KG1 (cell line): ENCODE data around the gene FLT3.

Experiments used
- DNase-seq: peaks from one replicate; lab custom pipeline; 2025; lab: John Stamatoyannopoulos, UW

Gene FLT3

GRCh38 chr13:27960362-27961226, 139.8 kb downstream of the FLT3 start:
- DNase-seq: no peak

- DNase-seq: no peak
Measured at GRCh38 chr13:27959976-27960361, 140.4 kb downstream of the FLT3 start.

- DNase-seq: no peak
Measured at GRCh38 chr13:27956576-27957300, 143.6 kb downstream of the FLT3 start.

GRCh38 chr13:27955014-27955591, 145.3 kb downstream of the FLT3 start:
- DNase-seq: no peak

GRCh38 chr13:27954406-27954851, 145.9 kb downstream of the FLT3 start:
- DNase-seq: no peak

GRCh38 chr13:27953676-27954405, 146.5 kb downstream of the FLT3 start:
- peak; percentile 41 for DNase-seq
